DOHH2 (cell line): ENCODE measurements around the gene DCX.

Source experiments
- EZH2phosphoT487 ChIP-seq: fragments of 200-600 bp; sonication (generic); IDR thresholded peaks from 2 replicates; pipeline ENCODE4 v1.6.1; 2017; ENCODE audit warnings: borderline replicate concordance, mild to moderate bottlenecking, antibody characterized with exemption, low read length, moderate library complexity, mixed read lengths
- TF ChIP-seq, protein P1 (sequence below): fragments of 200-600 bp; sonication (generic); IDR thresholded peaks from one replicate; pipeline ENCODE4 v1.5.1; 2014; ENCODE audit warnings: antibody characterized with exemption, mild to moderate bottlenecking, low read depth, low read length; ENCODE audit not compliant: poor library complexity, severe bottlenecking

DNA sequence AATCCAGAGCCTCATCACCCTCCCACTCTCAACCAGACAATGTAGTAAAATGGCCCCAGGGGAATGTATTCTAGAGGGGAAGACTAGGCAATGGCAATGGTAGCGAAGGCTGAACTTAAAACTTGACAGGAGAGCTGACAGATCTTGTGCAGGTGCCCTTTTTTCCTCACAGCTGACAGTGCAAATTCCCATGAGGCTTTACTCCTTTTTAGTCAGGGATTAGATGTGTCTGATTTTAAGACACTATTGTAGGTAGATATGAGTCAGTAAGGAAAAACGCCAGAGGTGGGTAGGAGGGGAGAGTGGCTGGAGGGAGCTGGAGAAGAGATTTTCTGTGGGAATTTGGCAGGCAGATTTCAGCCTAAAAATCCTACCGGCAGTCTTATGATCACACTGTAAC lies 152.4 kb downstream of the DCX start:
- TF ChIP-seq, protein P1, sequence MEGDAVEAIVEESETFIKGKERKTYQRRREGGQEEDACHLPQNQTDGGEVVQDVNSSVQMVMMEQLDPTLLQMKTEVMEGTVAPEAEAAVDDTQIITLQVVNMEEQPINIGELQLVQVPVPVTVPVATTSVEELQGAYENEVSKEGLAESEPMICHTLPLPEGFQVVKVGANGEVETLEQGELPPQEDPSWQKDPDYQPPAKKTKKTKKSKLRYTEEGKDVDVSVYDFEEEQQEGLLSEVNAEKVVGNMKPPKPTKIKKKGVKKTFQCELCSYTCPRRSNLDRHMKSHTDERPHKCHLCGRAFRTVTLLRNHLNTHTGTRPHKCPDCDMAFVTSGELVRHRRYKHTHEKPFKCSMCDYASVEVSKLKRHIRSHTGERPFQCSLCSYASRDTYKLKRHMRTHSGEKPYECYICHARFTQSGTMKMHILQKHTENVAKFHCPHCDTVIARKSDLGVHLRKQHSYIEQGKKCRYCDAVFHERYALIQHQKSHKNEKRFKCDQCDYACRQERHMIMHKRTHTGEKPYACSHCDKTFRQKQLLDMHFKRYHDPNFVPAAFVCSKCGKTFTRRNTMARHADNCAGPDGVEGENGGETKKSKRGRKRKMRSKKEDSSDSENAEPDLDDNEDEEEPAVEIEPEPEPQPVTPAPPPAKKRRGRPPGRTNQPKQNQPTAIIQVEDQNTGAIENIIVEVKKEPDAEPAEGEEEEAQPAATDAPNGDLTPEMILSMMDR, result no peak
- TF ChIP-seq EZH2phosphoT487, result no peak
